ENCODE data around the gene SNF8. TPM values are rescaled to one million over a fixed set of nuclear protein-coding genes. Genes with fewer than 3 reads are reported as not detected.

SNF8 gene
- total RNA-seq, 1 donor from 2014 or later: 86.0 TPM

- DNase-seq (ENCODE audit: low read depth in 2 of 2): no peak
These were observed 51.5 kb downstream of the SNF8 start for GRCh38 chr17:48892940-48893645.

GRCh38 chr17:48890086-48890485, 54.6 kb downstream of the SNF8 start:
- DNase-seq (ENCODE audit: low read depth in 2 of 2): no peak

GRCh38 chr17:48883171-48883570, 61.5 kb downstream of the SNF8 start:
- DNase-seq (ENCODE audit: low read depth in 2 of 2): no peak

- no peak for DNase-seq (ENCODE audit: low read depth in 2 of 2)
These were observed 62.4 kb downstream of the SNF8 start for GRCh38 chr17:48882272-48882671.

Other genes with a start within 250 kb of the SNF8 start
- gene PRAC1, start 222.3 kb downstream of the SNF8 start, total RNA-seq: not detected in 2 replicates
- gene PRAC2, start 221.7 kb downstream of the SNF8 start, total RNA-seq: not detected in 2 replicates
- gene HOXB13, start 216.1 kb downstream of the SNF8 start, total RNA-seq: not detected in 2 replicates
- under 0.01 TPM in 1 of 2 replicates, not detected in the other for gene TTLL6, start 127.6 kb downstream of the SNF8 start, total RNA-seq
- gene CALCOCO2, start 113.8 kb downstream of the SNF8 start, total RNA-seq: 20.9 and 28.3 TPM in 2 replicates
- gene ATP5MC1, start 52.1 kb downstream of the SNF8 start, total RNA-seq: 30.8 and 48.4 TPM in 2 replicates
- gene UBE2Z, start 36.4 kb downstream of the SNF8 start, total RNA-seq: 50.8 and 78.1 TPM in 2 replicates
- not detected in 2 replicates for gene GIP, start 23.8 kb upstream of the SNF8 start, total RNA-seq
- gene IGF2BP1, start 52.5 kb upstream of the SNF8 start, total RNA-seq: under 0.01 TPM in 2 replicates
- under 0.01 TPM in 1 of 2 replicates, not detected in the other for gene B4GALNT2, start 187.9 kb upstream of the SNF8 start, total RNA-seq